H1 (cell line): Measurements from ENCODE around the gene PAX7. TPM values are rescaled to one million over a fixed set of nuclear protein-coding genes. Genes with fewer than 3 reads are reported as not detected.

Experiments used
- CTCF ChIA-PET: fragments of 300-600 bp; sonication (Branson Sonifier 250); formaldehyde crosslinking; loops from one replicate; lab custom pipeline; 2021; ENCODE audit not compliant: partially characterized antibody; lab: Charles Lee
- POLR2A ChIA-PET: fragments of 300-600 bp; sonication (Branson Sonifier 250); formaldehyde crosslinking; loops from one replicate; lab custom pipeline; 2021; ENCODE audit warnings: inconsistent platforms; ENCODE audit not compliant: partially characterized antibody; lab: Charles Lee
- DNase-seq, 2 experiments: peaks; one replicate each; pipeline versions ENCODE4 v3.0.0 to v3.0.0-alpha.2; 2010 to 2022; ENCODE audit warnings: low spot score in 2 of 2, low read depth in 1 of 2, mixed read lengths in 1 of 2
- FAIRE-seq: peaks from 2 replicates; lab custom pipeline; 2011; peaks lifted over from hg19 to GRCh38; lab: Jason Lieb, UNC
- H2AFZ ChIP-seq: 2 replicates; pipeline ENCODE4 v1.8.1; 2012; ENCODE audit warnings: low read length, inconsistent platforms
- H2AK5ac ChIP-seq: 2 replicates; pipeline ENCODE4 v1.6.1; 2013; ENCODE audit warnings: low read depth, low read length
- H2BK120ac ChIP-seq: replicated peaks from 2 replicates; pipeline ENCODE3; 2013; ENCODE audit warnings: low read depth, low read length, inconsistent platforms
- H2BK12ac ChIP-seq: 2 replicates; pipeline ENCODE4 v1.6.1; 2013; ENCODE audit warnings: low read depth, low read length
- H2BK15ac ChIP-seq: 2 replicates; pipeline ENCODE4 v1.6.1; 2013; ENCODE audit warnings: low read length
- H2BK20ac ChIP-seq: 2 replicates; pipeline ENCODE4 v1.6.1; 2013; ENCODE audit warnings: low read length
- H2BK5ac ChIP-seq: 2 replicates; pipeline ENCODE4 v1.6.1; 2013; ENCODE audit warnings: low read depth, low read length
- H3K14ac ChIP-seq: 2 replicates; pipeline ENCODE4 v1.6.1; 2013; ENCODE audit warnings: inconsistent platforms; ENCODE audit not compliant: insufficient read length
- H3K18ac ChIP-seq: 2 replicates; pipeline ENCODE4 v1.6.1; 2013; ENCODE audit warnings: low read length; ENCODE audit errors: extremely low read depth
- H3K23ac ChIP-seq: 2 replicates; pipeline ENCODE4 v1.6.1; 2013; ENCODE audit warnings: inconsistent platforms; ENCODE audit not compliant: insufficient read length
- H3K23me2 ChIP-seq: 2 replicates; pipeline ENCODE4 v1.6.1; 2013; ENCODE audit warnings: low read depth, low read length
- H3K27ac ChIP-seq: 2 replicates; pipeline ENCODE4 v1.6.1; 2011; ENCODE audit warnings: low read depth, low read length, inconsistent platforms
- H3K27me3 ChIP-seq, 4 experiments: replicated peaks in 1 of 4; 1 replicate in 1 of 4; 2 replicates in 3 of 4; pipeline versions ENCODE4 v1.6.1 to v1.8.1; 2011 to 2013; ENCODE audit warnings: low read length in 3 of 4, mild to moderate bottlenecking in 3 of 4, inconsistent platforms in 2 of 4, mixed read lengths in 2 of 4, moderate library complexity in 1 of 4; ENCODE audit not compliant: control insufficient read depth in 3 of 4, insufficient read depth in 3 of 4; ENCODE audit errors: extremely low read depth in 1 of 4
- H3K36me3 ChIP-seq, 4 experiments: 2 replicates each; pipeline versions ENCODE4 v1.6.1 to v1.8.1; 2011 to 2013; ENCODE audit warnings: mild to moderate bottlenecking in 4 of 4, low read length in 3 of 4, moderate library complexity in 2 of 4, control low read depth in 1 of 4, inconsistent platforms in 1 of 4; ENCODE audit not compliant: insufficient read depth in 4 of 4, control insufficient read depth in 2 of 4
- H3K4ac ChIP-seq: replicated peaks from 2 replicates; pipeline ENCODE3; 2013; ENCODE audit warnings: low read length, low read depth, mixed read lengths, inconsistent platforms; ENCODE audit not compliant: insufficient read length
- H3K4me1 ChIP-seq, 4 experiments: replicated peaks in 1 of 4; 1 replicate in 1 of 4; 2 replicates in 3 of 4; pipeline versions ENCODE4 v1.6.1 to v1.8.1; 2011 to 2013; ENCODE audit warnings: low read length in 3 of 4, inconsistent platforms in 2 of 4, mixed read lengths in 1 of 4; ENCODE audit not compliant: insufficient read depth in 4 of 4, control insufficient read depth in 3 of 4
- H3K4me2 ChIP-seq, 2 experiments: 2 replicates each; pipeline versions ENCODE4 v1.6.1 to v1.8.1; 2011 to 2013; ENCODE audit warnings: low read depth in 2 of 2, low read length in 2 of 2, control low read depth in 1 of 2, inconsistent platforms in 1 of 2, mild to moderate bottlenecking in 1 of 2; ENCODE audit not compliant: insufficient read depth in 1 of 2
- H3K4me3 ChIP-seq, 4 experiments: fragments of 200-600, 300-600 bp in 1 of 4; sonication (generic), shearing (Covaris generic), sonication (Bioruptor Twin) in 1 of 4; 2 replicates each; pipeline versions ENCODE4 v1.5.1 to v1.8.1; 2011 to 2016; ENCODE audit warnings: low read length in 4 of 4, low read depth in 3 of 4, control low read depth in 2 of 4, inconsistent platforms in 2 of 4, mild to moderate bottlenecking in 2 of 4, mixed read lengths in 1 of 4, moderate library complexity in 1 of 4; ENCODE audit not compliant: insufficient read depth in 2 of 4; ENCODE audit errors: extremely low read depth in 1 of 4
- H3K56ac ChIP-seq: replicated peaks from 2 replicates; pipeline ENCODE3; 2013; ENCODE audit warnings: low read depth, mild to moderate bottlenecking, mixed read lengths, low read length, inconsistent platforms; ENCODE audit not compliant: insufficient read length
- H3K79me1 ChIP-seq: 2 replicates; pipeline ENCODE4 v1.6.1; 2013; ENCODE audit warnings: low read depth, low read length, control low read depth
- H3K79me2 ChIP-seq, 2 experiments: 2 replicates each; pipeline versions ENCODE4 v1.6.1 to v1.8.1; 2012 to 2013; ENCODE audit warnings: low read length in 2 of 2, mild to moderate bottlenecking in 2 of 2, inconsistent platforms in 1 of 2; ENCODE audit not compliant: insufficient read depth in 2 of 2, control insufficient read depth in 1 of 2
- H3K9ac ChIP-seq, 4 experiments: replicated peaks in 1 of 4; 1 replicate in 1 of 4; 2 replicates in 3 of 4; pipeline versions ENCODE4 v1.6.1 to v1.8.1; 2011 to 2013; ENCODE audit warnings: low read depth in 3 of 4, low read length in 3 of 4, control low read depth in 2 of 4, mild to moderate bottlenecking in 2 of 4, moderate library complexity in 2 of 4, inconsistent platforms in 1 of 4; ENCODE audit errors: extremely low read depth in 1 of 4
- H3K9me3 ChIP-seq, 2 experiments: 2 replicates each; pipeline versions ENCODE4 v1.6.1 to v1.8.1; 2012 to 2013; ENCODE audit warnings: mild to moderate bottlenecking in 2 of 2, moderate library complexity in 2 of 2, control low read depth in 1 of 2, inconsistent platforms in 1 of 2, low read depth in 1 of 2, low read length in 1 of 2, mixed read lengths in 1 of 2; ENCODE audit not compliant: insufficient read depth in 2 of 2
- H4K20me1 ChIP-seq, 2 experiments: replicated peaks in 1 of 2; 2 replicates each; pipeline versions ENCODE3 to v1.8.1; 2011 to 2013; ENCODE audit warnings: inconsistent platforms in 2 of 2, low read length in 2 of 2, mild to moderate bottlenecking in 1 of 2; ENCODE audit not compliant: insufficient read depth in 2 of 2, control insufficient read depth in 1 of 2
- H4K5ac ChIP-seq: 2 replicates; pipeline ENCODE4 v1.6.1; 2013; ENCODE audit warnings: low read length, low read depth, mixed read lengths, inconsistent platforms; ENCODE audit not compliant: insufficient read length
- H4K8ac ChIP-seq: 2 replicates; pipeline ENCODE4 v1.8.0; 2013; ENCODE audit warnings: mild to moderate bottlenecking, moderate library complexity, low read length, inconsistent platforms; ENCODE audit not compliant: insufficient read depth; ENCODE audit errors: extremely low read depth
- H4K91ac ChIP-seq: replicated peaks from 2 replicates; pipeline ENCODE3; 2013; ENCODE audit warnings: low read length, mixed read lengths, inconsistent platforms; ENCODE audit not compliant: insufficient read length
- CBX8 ChIP-seq: fragments of 300-800, 300-1000 bp; sonication (generic); IDR thresholded peaks from 2 replicates; pipeline ENCODE4 v1.7.1; 2016; ENCODE audit warnings: low read depth, low read length, borderline replicate concordance
- CHD1 ChIP-seq: IDR thresholded peaks from 2 replicates; pipeline ENCODE4 v1.6.1; 2012; ENCODE audit warnings: low read depth, low read length, improper control_type of control experiment
- POLR2A ChIP-seq, 2 experiments: IDR thresholded peaks; 1 replicate in 1 of 2; 2 replicates in 1 of 2; pipeline ENCODE4 v1.6.1; 2011; ENCODE audit warnings: low read depth in 2 of 2, low read length in 2 of 2, mild to moderate bottlenecking in 2 of 2; ENCODE audit errors: control extremely low read depth in 1 of 2
- RFX5 ChIP-seq: IDR thresholded peaks from 2 replicates; pipeline ENCODE4 v1.6.1; 2011; ENCODE audit warnings: low read depth, low read length, improper control_type of control experiment, borderline replicate concordance
- TAF1 ChIP-seq: IDR thresholded peaks from 2 replicates; pipeline ENCODE4 v1.6.1; 2011; ENCODE audit warnings: mild to moderate bottlenecking, low read depth, low read length
- TEAD4 ChIP-seq: IDR thresholded peaks from 2 replicates; pipeline ENCODE4 v1.6.1; 2012; ENCODE audit warnings: low read depth, low read length, inconsistent platforms, mixed read lengths
- WGBS, 2 experiments: shearing (Covaris generic) in 1 of 2; methylation state at CpG; one replicate each; pipeline versions ENCODE4 v1.1.6 to v1.1.7; 2013 to 2015; ENCODE audit warnings: low lambda C conversion rate in 2 of 2, mixed read lengths in 2 of 2, inconsistent platforms in 1 of 2, low coverage in 1 of 2, missing lambda C conversion rate in 1 of 2; ENCODE audit not compliant: insufficient replicate concordance in 2 of 2, insufficient coverage in 1 of 2, insufficient read length in 1 of 2; ENCODE audit errors: extremely low coverage in 1 of 2, missing lambda C conversion rate in 1 of 2; 5-methylcytosine and 5-hydroxymethylcytosine counted together
- polyA plus RNA-seq, 7 experiments: library from polyadenylated mRNA; depleted of rRNA in 3 of 7; stranded (reverse) in 5 of 7; unstranded in 2 of 7; fragments of >200 nt in 5 of 7; fragments of 200-250 nt in 2 of 7; gene quantifications; 1 replicate in 5 of 7; 2 replicates in 1 of 7; 4 replicates in 1 of 7; pipeline versions ENCODE4 v1.2.1 to v1.2.3, GENCODE V29; 2011 to 2013; ENCODE audit warnings: missing spikeins in 2 of 7, mixed read lengths in 2 of 7
- total RNA-seq: library from RNA; stranded (reverse); fragmentation: NEBNext Ultra II Directional; extraction: Animal tissue kit (Norgen Biotek cat#: 25700); gene quantifications from 2 replicates; pipeline ENCODE4 v1.2.1, GENCODE V29; 2021
- TF ChIP-seq, protein P1 (sequence below): IDR thresholded peaks from 2 replicates; pipeline ENCODE4 v1.6.1; 2011; ENCODE audit warnings: low read depth, mild to moderate bottlenecking, low read length; ENCODE audit not compliant: insufficient read depth
- TF ChIP-seq, protein P2 (sequence below): IDR thresholded peaks from 2 replicates; pipeline ENCODE4 v1.6.1; 2012; ENCODE audit warnings: low read length, inconsistent platforms
- TF ChIP-seq, protein P3 (sequence below), 3 experiments: IDR thresholded peaks; 1 replicate in 2 of 3; 2 replicates in 1 of 3; pipeline versions ENCODE4 v1.5.1 to v1.6.1; 2011; ENCODE audit warnings: low read length in 3 of 3, mild to moderate bottlenecking in 3 of 3, inconsistent platforms in 2 of 3, low read depth in 1 of 3, moderate library complexity in 1 of 3; ENCODE audit not compliant: insufficient read depth in 1 of 3; ENCODE audit errors: control extremely low read depth in 1 of 3

PAX7 gene
- total and polyA plus RNA-seq, 2 of the 8 experiments (the other 6 are each of a cell fraction or from before 2014, with no cell fraction given) = not detected

DNA sequence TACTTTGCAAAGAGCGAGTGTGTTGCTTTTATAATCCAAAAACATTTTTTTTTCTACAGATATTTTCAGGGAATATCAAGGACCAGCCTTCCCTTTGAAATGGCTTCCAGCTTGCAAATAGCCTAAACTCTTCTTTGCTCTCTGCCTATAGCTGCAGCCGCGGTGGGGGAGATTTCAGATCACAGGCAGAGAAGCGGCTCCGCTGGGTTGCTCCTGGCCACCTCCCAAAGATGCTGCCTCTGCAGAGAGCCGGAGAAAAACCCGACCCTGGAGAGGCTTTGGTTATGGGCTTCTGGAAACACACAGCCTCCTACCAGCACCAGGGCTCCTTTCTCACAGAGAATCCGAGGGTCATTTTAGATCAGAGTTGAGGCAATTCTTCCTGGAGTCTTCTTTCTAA, 18.6 kb upstream of the PAX7 start:
- peaks cover 0 to 5% (median 0%) of the 10 kb centered on the region in 4 experiments; a peak in 3 of 7 replicates for H3K27me3 ChIP-seq
- no peak overlapping the region for H2AK5ac ChIP-seq
- H2AFZ ChIP-seq = no peak overlapping the region
- no peaks in the 10 kb centered on the region for H3K79me2 ChIP-seq
- no peak overlapping the region for H4K5ac ChIP-seq
- no peaks in the 10 kb centered on the region for H3K79me1 ChIP-seq
- no peak overlapping the region for H3K23ac ChIP-seq
- H3K9me3 ChIP-seq = no peaks in the 10 kb centered on the region
- no peak overlapping the region for H3K4ac ChIP-seq
- H3K4me2 ChIP-seq = no peak overlapping the region
- H2BK20ac ChIP-seq = no peak overlapping the region
- H3K56ac ChIP-seq = no peak overlapping the region
- no peak overlapping the region for H2BK12ac ChIP-seq
- DNase-seq = no peak
- H3K9ac ChIP-seq = no peak overlapping the region
- CTCF ChIA-PET = interaction anchor here (0.6 to 3.9 kb wide), 5 partner anchors 8 to 689 kb away, joined by 3 to 12 read pairs (median 8); no protein-coding TSS in a partner anchor
- no peak overlapping the region for H3K18ac ChIP-seq
- no peak overlapping the region for H2BK5ac ChIP-seq
- 0 out of 7 replicates have a peak, but pooled peaks cover 0 to 3% (median 0%) of the 10 kb centered on the region in 4 experiments for H3K4me1 ChIP-seq
- H3K4me3 ChIP-seq = no peak overlapping the region
- no peak overlapping the region for H3K27ac ChIP-seq
- POLR2A ChIA-PET = no interaction called here
- H4K20me1 ChIP-seq = no peaks in the 10 kb centered on the region
- H3K36me3 ChIP-seq = no peaks in the 10 kb centered on the region
- no peak overlapping the region for H4K91ac ChIP-seq
- no peak overlapping the region for H2BK120ac ChIP-seq
- H3K14ac ChIP-seq = no peak overlapping the region
- FAIRE-seq = no peak
- H2BK15ac ChIP-seq = no peak overlapping the region
- no peak overlapping the region for H4K8ac ChIP-seq
- no peaks in the 10 kb centered on the region; the same call in 1 of the 2 replicates for H3K23me2 ChIP-seq
- 56% methylated on average over 8 of the region's 8 CpGs; no CpG with 5 or more reads in 1 of the 2 experiments for WGBS, 2 experiments
- no peak for TF ChIP-seq TAF1
- TF ChIP-seq CBX8 = no peak
- TF ChIP-seq CHD1 = no peak
- TF ChIP-seq, protein P1, sequence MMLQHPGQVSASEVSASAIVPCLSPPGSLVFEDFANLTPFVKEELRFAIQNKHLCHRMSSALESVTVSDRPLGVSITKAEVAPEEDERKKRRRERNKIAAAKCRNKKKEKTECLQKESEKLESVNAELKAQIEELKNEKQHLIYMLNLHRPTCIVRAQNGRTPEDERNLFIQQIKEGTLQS = no peak
- TF ChIP-seq, protein P2, sequence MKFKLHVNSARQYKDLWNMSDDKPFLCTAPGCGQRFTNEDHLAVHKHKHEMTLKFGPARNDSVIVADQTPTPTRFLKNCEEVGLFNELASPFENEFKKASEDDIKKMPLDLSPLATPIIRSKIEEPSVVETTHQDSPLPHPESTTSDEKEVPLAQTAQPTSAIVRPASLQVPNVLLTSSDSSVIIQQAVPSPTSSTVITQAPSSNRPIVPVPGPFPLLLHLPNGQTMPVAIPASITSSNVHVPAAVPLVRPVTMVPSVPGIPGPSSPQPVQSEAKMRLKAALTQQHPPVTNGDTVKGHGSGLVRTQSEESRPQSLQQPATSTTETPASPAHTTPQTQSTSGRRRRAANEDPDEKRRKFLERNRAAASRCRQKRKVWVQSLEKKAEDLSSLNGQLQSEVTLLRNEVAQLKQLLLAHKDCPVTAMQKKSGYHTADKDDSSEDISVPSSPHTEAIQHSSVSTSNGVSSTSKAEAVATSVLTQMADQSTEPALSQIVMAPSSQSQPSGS = no peak
- TF ChIP-seq, protein P3, sequence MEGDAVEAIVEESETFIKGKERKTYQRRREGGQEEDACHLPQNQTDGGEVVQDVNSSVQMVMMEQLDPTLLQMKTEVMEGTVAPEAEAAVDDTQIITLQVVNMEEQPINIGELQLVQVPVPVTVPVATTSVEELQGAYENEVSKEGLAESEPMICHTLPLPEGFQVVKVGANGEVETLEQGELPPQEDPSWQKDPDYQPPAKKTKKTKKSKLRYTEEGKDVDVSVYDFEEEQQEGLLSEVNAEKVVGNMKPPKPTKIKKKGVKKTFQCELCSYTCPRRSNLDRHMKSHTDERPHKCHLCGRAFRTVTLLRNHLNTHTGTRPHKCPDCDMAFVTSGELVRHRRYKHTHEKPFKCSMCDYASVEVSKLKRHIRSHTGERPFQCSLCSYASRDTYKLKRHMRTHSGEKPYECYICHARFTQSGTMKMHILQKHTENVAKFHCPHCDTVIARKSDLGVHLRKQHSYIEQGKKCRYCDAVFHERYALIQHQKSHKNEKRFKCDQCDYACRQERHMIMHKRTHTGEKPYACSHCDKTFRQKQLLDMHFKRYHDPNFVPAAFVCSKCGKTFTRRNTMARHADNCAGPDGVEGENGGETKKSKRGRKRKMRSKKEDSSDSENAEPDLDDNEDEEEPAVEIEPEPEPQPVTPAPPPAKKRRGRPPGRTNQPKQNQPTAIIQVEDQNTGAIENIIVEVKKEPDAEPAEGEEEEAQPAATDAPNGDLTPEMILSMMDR (IDR thresholded peaks at IDR 0.05; ENCODE audit: control extremely low read depth in 1 of 3, insufficient read depth in 1 of 3, low read depth in 1 of 3, low read length in 3 of 3) = no peak
- TF ChIP-seq POLR2A (IDR thresholded peaks at IDR 0.05; ENCODE audit: control extremely low read depth in 1 of 2, low read depth in 2 of 2, low read length in 2 of 2) = no peak
- TF ChIP-seq TEAD4 = no peak
- TF ChIP-seq RFX5 = no peak
